ENCODE data around the gene LRRC32.

- TF ChIP-seq, protein P1, sequence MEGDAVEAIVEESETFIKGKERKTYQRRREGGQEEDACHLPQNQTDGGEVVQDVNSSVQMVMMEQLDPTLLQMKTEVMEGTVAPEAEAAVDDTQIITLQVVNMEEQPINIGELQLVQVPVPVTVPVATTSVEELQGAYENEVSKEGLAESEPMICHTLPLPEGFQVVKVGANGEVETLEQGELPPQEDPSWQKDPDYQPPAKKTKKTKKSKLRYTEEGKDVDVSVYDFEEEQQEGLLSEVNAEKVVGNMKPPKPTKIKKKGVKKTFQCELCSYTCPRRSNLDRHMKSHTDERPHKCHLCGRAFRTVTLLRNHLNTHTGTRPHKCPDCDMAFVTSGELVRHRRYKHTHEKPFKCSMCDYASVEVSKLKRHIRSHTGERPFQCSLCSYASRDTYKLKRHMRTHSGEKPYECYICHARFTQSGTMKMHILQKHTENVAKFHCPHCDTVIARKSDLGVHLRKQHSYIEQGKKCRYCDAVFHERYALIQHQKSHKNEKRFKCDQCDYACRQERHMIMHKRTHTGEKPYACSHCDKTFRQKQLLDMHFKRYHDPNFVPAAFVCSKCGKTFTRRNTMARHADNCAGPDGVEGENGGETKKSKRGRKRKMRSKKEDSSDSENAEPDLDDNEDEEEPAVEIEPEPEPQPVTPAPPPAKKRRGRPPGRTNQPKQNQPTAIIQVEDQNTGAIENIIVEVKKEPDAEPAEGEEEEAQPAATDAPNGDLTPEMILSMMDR (conservative IDR thresholded peaks at IDR 0.05; ENCODE audit: low read depth in 2 of 2), result no peak
- TF ChIP-seq JUNB (IDR thresholded peaks at IDR 0.05; ENCODE audit: unreplicated experiment) (no peak), POLR2AphosphoS5 (IDR thresholded peaks at IDR 0.05; ENCODE audit: low read depth) (no peak), ETS1 (IDR thresholded peaks at IDR 0.05) (no peak), EZH2phosphoT487 (IDR thresholded peaks at IDR 0.05; ENCODE audit: unreplicated experiment) (no peak), CREB1 (CRISPR knock-in tag; IDR thresholded peaks at IDR 0.05; ENCODE audit: low read depth) (no peak), EZH2 (IDR thresholded peaks at IDR 0.05; ENCODE audit: low read depth, unreplicated experiment) (no peak), ZNF114 (CRISPR knock-in tag; IDR thresholded peaks at IDR 0.05) (no peak), NANOG (IDR thresholded peaks at IDR 0.05; ENCODE audit: borderline replicate concordance) (no peak), STAT1 (IDR thresholded peaks at IDR 0.05; ENCODE audit: unreplicated experiment) (no peak), ZNF331 (CRISPR knock-in tag; IDR thresholded peaks at IDR 0.05; ENCODE audit: low read depth) (no peak)
- TF ChIP-seq, protein P2, sequence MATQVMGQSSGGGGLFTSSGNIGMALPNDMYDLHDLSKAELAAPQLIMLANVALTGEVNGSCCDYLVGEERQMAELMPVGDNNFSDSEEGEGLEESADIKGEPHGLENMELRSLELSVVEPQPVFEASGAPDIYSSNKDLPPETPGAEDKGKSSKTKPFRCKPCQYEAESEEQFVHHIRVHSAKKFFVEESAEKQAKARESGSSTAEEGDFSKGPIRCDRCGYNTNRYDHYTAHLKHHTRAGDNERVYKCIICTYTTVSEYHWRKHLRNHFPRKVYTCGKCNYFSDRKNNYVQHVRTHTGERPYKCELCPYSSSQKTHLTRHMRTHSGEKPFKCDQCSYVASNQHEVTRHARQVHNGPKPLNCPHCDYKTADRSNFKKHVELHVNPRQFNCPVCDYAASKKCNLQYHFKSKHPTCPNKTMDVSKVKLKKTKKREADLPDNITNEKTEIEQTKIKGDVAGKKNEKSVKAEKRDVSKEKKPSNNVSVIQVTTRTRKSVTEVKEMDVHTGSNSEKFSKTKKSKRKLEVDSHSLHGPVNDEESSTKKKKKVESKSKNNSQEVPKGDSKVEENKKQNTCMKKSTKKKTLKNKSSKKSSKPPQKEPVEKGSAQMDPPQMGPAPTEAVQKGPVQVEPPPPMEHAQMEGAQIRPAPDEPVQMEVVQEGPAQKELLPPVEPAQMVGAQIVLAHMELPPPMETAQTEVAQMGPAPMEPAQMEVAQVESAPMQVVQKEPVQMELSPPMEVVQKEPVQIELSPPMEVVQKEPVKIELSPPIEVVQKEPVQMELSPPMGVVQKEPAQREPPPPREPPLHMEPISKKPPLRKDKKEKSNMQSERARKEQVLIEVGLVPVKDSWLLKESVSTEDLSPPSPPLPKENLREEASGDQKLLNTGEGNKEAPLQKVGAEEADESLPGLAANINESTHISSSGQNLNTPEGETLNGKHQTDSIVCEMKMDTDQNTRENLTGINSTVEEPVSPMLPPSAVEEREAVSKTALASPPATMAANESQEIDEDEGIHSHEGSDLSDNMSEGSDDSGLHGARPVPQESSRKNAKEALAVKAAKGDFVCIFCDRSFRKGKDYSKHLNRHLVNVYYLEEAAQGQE (IDR thresholded peaks at IDR 0.05; ENCODE audit: unreplicated experiment), result no peak
These were observed 43.6 kb downstream of the LRRC32 start for GRCh38 chr11:76626921-76627401.
